Measurements from ENCODE around the gene PKP2.

Gene PKP2

GRCh38 chr12:32755654-32756475 lies 140.7 kb downstream of the PKP2 start, which contains the start of gene YARS2:
Gene YARS2, minus strand, starts transcription at chr12:32755897. Its CDS starts 23 bp downstream, at chr12:32755874.
- peak; percentile 54 to 95 (median 84) for DNase-seq

GRCh38 chr12:32755051-32755653 lies 141.4 kb downstream of the PKP2 start:
- DNase-seq = peak in 48 of 51 donors; percentile 10 to 78 (median 54)

GRCh38 chr12:32754111-32754510 lies 142.5 kb downstream of the PKP2 start:
- DNase-seq = no peak

- DNase-seq = no peak
These were observed 143.0 kb downstream of the PKP2 start for GRCh38 chr12:32753605-32754004.

- DNase-seq = no peak
These were observed 153.3 kb downstream of the PKP2 start for GRCh38 chr12:32743264-32743663.

GRCh38 chr12:32742133-32742532 lies 154.4 kb downstream of the PKP2 start:
- no peak for DNase-seq
